ENCODE data around the gene LHX8. TPM values are rescaled to one million over a fixed set of nuclear protein-coding genes. Genes with fewer than 3 reads are reported as not detected.

LHX8 gene
- total and polyA plus RNA-seq, 10 of the 15 experiments (the other 5 are each of a cell fraction or from before 2014, with no cell fraction given) = not detected

GRCh38 chr1:75132242-75132811 is 1.9 kb upstream of the LHX8 start:
- ChIA-PET RAD21 (ENCODE audit: unreplicated experiment) (no interaction called here), POLR2A (no interaction called here), SMC1A (ENCODE audit: uncharacterized antibody, unreplicated experiment) (no interaction called here), CTCF (no interaction called here)
- no peak for DNase-seq (ENCODE audit: low read depth, low spot score)
- Histone ChIP-seq H3K4me2 (ENCODE audit: control insufficient read depth, insufficient read depth) (no peak overlapping the region), H3K36me3 (ENCODE audit: control insufficient read depth in 2 of 2, insufficient read depth in 2 of 2, low read length in 1 of 2) (no peaks in the 10 kb centered on the region), H3K79me2 (ENCODE audit: control insufficient read depth, insufficient read depth, low read length) (no peaks in the 10 kb centered on the region), H2AFZ (ENCODE audit: control insufficient read depth, low read depth, low read length) (no peak overlapping the region), H3K9ac (ENCODE audit: control insufficient read depth, insufficient read depth, low read length) (no peak overlapping the region), H4K20me1 (ENCODE audit: control insufficient read depth, insufficient read depth) (no peaks in the 10 kb centered on the region), H3K4me3 (no peak overlapping the region), H3K4me1 (ENCODE audit: control insufficient read depth, insufficient read depth, low read length) (no peaks in the 10 kb centered on the region), H3K9me3 (replicated peaks; ENCODE audit: control insufficient read depth, insufficient read depth, low read length) (no peaks in the 10 kb centered on the region; the same call in 2 of the 3 replicates), H3K27ac (ENCODE audit: control insufficient read depth, insufficient read depth) (no peak overlapping the region), H3K27me3 (replicated peaks in 1 of 2; ENCODE audit: control insufficient read depth in 2 of 2, insufficient read depth in 2 of 2, low read length in 1 of 2) (peaks cover 17 to 52% of the 10 kb centered on the region in 2 experiments)
- BruUV-seq (replicated peaks) = no TSS peak
- 13% methylated on average over 23 of the region's 23 CpGs for WGBS (ENCODE audit: insufficient coverage, insufficient replicate concordance, low lambda C conversion rate, missing lambda C conversion rate)
- ATAC-seq = no peak
- intact Hi-C loops (cut with micrococcal nuclease; ENCODE audit: unreplicated experiment) = no loop called here
- TF ChIP-seq EGR1 (IDR thresholded peaks at IDR 0.05; ENCODE audit: borderline replicate concordance in 1 of 2, low read depth in 2 of 2, low read length in 2 of 2) (no peak), BHLHE40 (IDR thresholded peaks at IDR 0.05; ENCODE audit: borderline replicate concordance in 1 of 2, low read depth in 2 of 2, low read length in 1 of 2) (no peak)
- no peak for FAIRE-seq
- in situ Hi-C loops (cut with MboI) = no loop called here

- ChIA-PET SMC1A (ENCODE audit: uncharacterized antibody, unreplicated experiment) (interaction anchor here (0.6 to 1.4 kb wide), 2 partner anchors 14 to 25 kb away, joined by 3 to 4 read pairs; no protein-coding TSS in a partner anchor), POLR2A (no interaction called here), CTCF (no interaction called here), RAD21 (ENCODE audit: unreplicated experiment) (no interaction called here)
- Histone ChIP-seq H3K4me3 (no peak overlapping the region), H3K9ac (ENCODE audit: control insufficient read depth, insufficient read depth, low read length) (no peak overlapping the region), H3K4me1 (ENCODE audit: control insufficient read depth, insufficient read depth, low read length) (no peaks in the 10 kb centered on the region), H3K27ac (ENCODE audit: control insufficient read depth, insufficient read depth) (no peak overlapping the region), H3K79me2 (ENCODE audit: control insufficient read depth, insufficient read depth, low read length) (no peaks in the 10 kb centered on the region), H3K27me3 (replicated peaks in 1 of 2; ENCODE audit: control insufficient read depth in 2 of 2, insufficient read depth in 2 of 2, low read length in 1 of 2) (peaks cover 16 to 53% of the 10 kb centered on the region in 2 experiments), H3K36me3 (ENCODE audit: control insufficient read depth in 2 of 2, insufficient read depth in 2 of 2, low read length in 1 of 2) (no peaks in the 10 kb centered on the region), H4K20me1 (ENCODE audit: control insufficient read depth, insufficient read depth) (no peaks in the 10 kb centered on the region), H3K9me3 (replicated peaks; ENCODE audit: control insufficient read depth, insufficient read depth, low read length) (no peaks in the 10 kb centered on the region; the same call in 2 of the 3 replicates), H2AFZ (ENCODE audit: control insufficient read depth, low read depth, low read length) (no peak overlapping the region), H3K4me2 (ENCODE audit: control insufficient read depth, insufficient read depth) (no peak overlapping the region)
- ATAC-seq (no peak), DNase-seq (ENCODE audit: low read depth, low spot score) (no peak), FAIRE-seq (no peak)
- intact Hi-C loops (cut with micrococcal nuclease; ENCODE audit: unreplicated experiment) (no loop called here), in situ Hi-C loops (cut with MboI) (no loop called here)
- TF ChIP-seq ATF7 (IDR thresholded peaks at IDR 0.05; ENCODE audit: low read depth) = no peak
- no peak for TF ChIP-seq BRCA1 (IDR thresholded peaks at IDR 0.05; ENCODE audit: low read depth, low read length)
- no peak for TF ChIP-seq ZNF384 (IDR thresholded peaks at IDR 0.05; ENCODE audit: borderline replicate concordance, low read depth, low read length)
- no peak for TF ChIP-seq RBBP5 (conservative IDR thresholded peaks at IDR 0.05)
- WGBS (ENCODE audit: insufficient coverage, insufficient replicate concordance, low lambda C conversion rate, missing lambda C conversion rate) = 5% methylated on average over 23 of the region's 23 CpGs
- no TSS peak for BruUV-seq (replicated peaks)
Observed at GRCh38 chr1:75132812-75133619, 1.2 kb upstream of the LHX8 start.
